Measurements from ENCODE around the gene DDX21.
"Not testable (repeated sequence)": the region's sequence is repeated elsewhere in the genome, so short reads cannot be mapped to it uniquely, and the experiment has no call there.

DDX21 gene

GRCh38 chr10:68988530-68989316, 32.8 kb downstream of the DDX21 start, which contains the start of gene KIFBP:
Gene KIFBP, plus strand, starts transcription at chr10:68988803. Its CDS starts 30 bp downstream, at chr10:68988833.
- DNase-seq, result peak; percentile 94

- no peak for DNase-seq
Measured at GRCh38 chr10:68989317-68989990, 33.5 kb downstream of the DDX21 start.

GRCh38 chr10:68992636-68993440, 36.9 kb downstream of the DDX21 start:
- no peak for DNase-seq

- no peak for DNase-seq
Measured at GRCh38 chr10:68997211-68997610, 41.2 kb downstream of the DDX21 start.

GRCh38 chr10:69004821-69005220, 48.9 kb downstream of the DDX21 start:
- no peak for DNase-seq

GRCh38 chr10:69005704-69006485, 49.9 kb downstream of the DDX21 start:
- DNase-seq, result no peak

- no peak for DNase-seq
Measured at GRCh38 chr10:69007260-69007659, 51.3 kb downstream of the DDX21 start.

- DNase-seq, result no peak
Measured at GRCh38 chr10:69009360-69009759, 53.4 kb downstream of the DDX21 start.

GRCh38 chr10:69010151-69010640, 54.2 kb downstream of the DDX21 start:
- DNase-seq, result no peak

- not testable (repeated sequence) for DNase-seq
Measured at GRCh38 chr10:69012778-69013177, 56.8 kb downstream of the DDX21 start.

GRCh38 chr10:69014171-69014570, 58.2 kb downstream of the DDX21 start:
- no peak for DNase-seq

GRCh38 chr10:69018613-69019012, 62.6 kb downstream of the DDX21 start:
- no peak for DNase-seq

- DNase-seq, result no peak
Measured at GRCh38 chr10:69022611-69023010, 66.6 kb downstream of the DDX21 start.

- DNase-seq, result no peak
Measured at GRCh38 chr10:69025370-69025896, 69.5 kb downstream of the DDX21 start.

- DNase-seq, result no peak
Measured at GRCh38 chr10:69033256-69033655, 77.3 kb downstream of the DDX21 start.
